Measurements from ENCODE around the gene SLC12A4. TPM values are rescaled to one million over a fixed set of nuclear protein-coding genes. Genes with fewer than 3 reads are reported as not detected.

SLC12A4 gene
- total and polyA plus RNA-seq, 2 of the 13 experiments (the other 11 are each of a cell fraction or from before 2014, with no cell fraction given) = 65.1 to 84.3 TPM

GRCh38 chr16:67926181-67926750 is 42.2 kb downstream of the SLC12A4 start:
- H3K79me2 ChIP-seq (ENCODE audit: insufficient read depth, low read length) = no peaks in the 10 kb centered on the region
- no peak overlapping the region for H2AFZ ChIP-seq (ENCODE audit: low read length)
- no peaks in the 10 kb centered on the region for H3K9me3 ChIP-seq (ENCODE audit: low read length)
- no peaks in the 10 kb centered on the region; the same call in 1 of the 2 replicates for H4K20me1 ChIP-seq (ENCODE audit: insufficient read depth, low read length)
- no peak overlapping the region for H3K4me2 ChIP-seq (ENCODE audit: low read depth, low read length)
- ChIA-PET CTCF (ENCODE audit: low intra/inter-chr PET ratio, low total read pairs) (interaction anchor here (1.5 to 5.5 kb wide), 2 partner anchors 42 to 110 kb away, joined by 9 to 63 read pairs; partner anchors contain the start of gene NRN1L), POLR2A (interaction anchor here (1.6 kb wide), 1 partner anchor 9 kb away, joined by 3 read pairs; no protein-coding TSS in a partner anchor)
- H3K4me3 ChIP-seq (replicated peaks in 1 of 3; ENCODE audit: insufficient read depth in 1 of 3, low read depth in 2 of 3, low read length in 3 of 3) = no peak overlapping the region
- DNase-seq (ENCODE audit: low spot score) = no peak
- 89% methylated on average over 10 of the region's 13 CpGs for WGBS (ENCODE audit: low lambda C conversion rate)
- no TSS peak for BruUV-seq (replicated peaks)
- FAIRE-seq = no peak
- ATAC-seq = peak; percentile 43
- in situ Hi-C loops (cut with HindIII; ENCODE audit: extremely low pct_ligation_motif_present, low pct_unique_long_range_greater_than_20kb) = loop anchor here (5.0 kb wide), 2 partner anchors 39 to 109 kb away; no protein-coding TSS in a partner anchor
- no peaks in the 10 kb centered on the region for H3K27me3 ChIP-seq (ENCODE audit: control insufficient read depth in 1 of 2, insufficient read depth in 2 of 2, low read length in 2 of 2)
- H3K4me1 ChIP-seq (ENCODE audit: insufficient read depth, low read length) = no peaks in the 10 kb centered on the region
- H3K9ac ChIP-seq (ENCODE audit: insufficient read depth, low read depth, low read length) = no peak overlapping the region
- H3K36me3 ChIP-seq (replicated peaks in 1 of 2; ENCODE audit: control insufficient read depth in 1 of 2, insufficient read depth in 2 of 2, low read length in 2 of 2) = peaks cover 27 to 37% of the 10 kb centered on the region in 2 experiments
- intact Hi-C loops (cut with micrococcal nuclease; ENCODE audit: unreplicated experiment) = loop anchor here (5.0 kb wide), 1 partner anchor 254 kb away; no protein-coding TSS in a partner anchor
- no peak overlapping the region for H3K27ac ChIP-seq (ENCODE audit: extremely low read length, insufficient read depth, low read length)
- no peak for TF ChIP-seq IRX3 (CRISPR knock-in tag; IDR thresholded peaks at IDR 0.05; ENCODE audit: borderline replicate concordance, low read depth)
- TF ChIP-seq, protein P1, sequence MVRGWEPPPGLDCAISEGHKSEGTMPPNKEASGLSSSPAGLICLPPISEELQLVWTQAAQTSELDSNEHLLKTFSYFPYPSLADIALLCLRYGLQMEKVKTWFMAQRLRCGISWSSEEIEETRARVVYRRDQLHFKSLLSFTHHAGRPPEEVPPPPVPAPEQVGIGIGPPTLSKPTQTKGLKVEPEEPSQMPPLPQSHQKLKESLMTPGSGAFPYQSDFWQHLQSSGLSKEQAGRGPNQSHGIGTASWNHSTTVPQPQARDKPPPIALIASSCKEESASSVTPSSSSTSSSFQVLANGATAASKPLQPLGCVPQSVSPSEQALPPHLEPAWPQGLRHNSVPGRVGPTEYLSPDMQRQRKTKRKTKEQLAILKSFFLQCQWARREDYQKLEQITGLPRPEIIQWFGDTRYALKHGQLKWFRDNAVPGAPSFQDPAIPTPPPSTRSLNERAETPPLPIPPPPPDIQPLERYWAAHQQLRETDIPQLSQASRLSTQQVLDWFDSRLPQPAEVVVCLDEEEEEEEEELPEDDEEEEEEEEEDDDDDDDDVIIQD (CRISPR knock-in tag; IDR thresholded peaks at IDR 0.05; ENCODE audit: low read depth) = no peak
- TF ChIP-seq GATAD2A (CRISPR knock-in tag; IDR thresholded peaks at IDR 0.05) = no peak
- no peak for TF ChIP-seq MLXIP (CRISPR knock-in tag; IDR thresholded peaks at IDR 0.05; ENCODE audit: borderline replicate concordance)
- no peak for TF ChIP-seq JUND (CRISPR knock-in tag; IDR thresholded peaks at IDR 0.05)
- no peak for TF ChIP-seq LCORL (IDR thresholded peaks at IDR 0.05)
- no peak for TF ChIP-seq LCORL (CRISPR knock-in tag; IDR thresholded peaks at IDR 0.05)
- TF ChIP-seq RCOR2 (CRISPR knock-in tag; IDR thresholded peaks at IDR 0.05) = no peak
- TF ChIP-seq TCF12 (IDR thresholded peaks at IDR 0.05) = no peak
- TF ChIP-seq TCF12 (CRISPR knock-in tag; IDR thresholded peaks at IDR 0.05) = no peak
- no peak for TF ChIP-seq ZNF530 (CRISPR knock-in tag; IDR thresholded peaks at IDR 0.05; ENCODE audit: low read depth)
- TF ChIP-seq, protein P2, sequence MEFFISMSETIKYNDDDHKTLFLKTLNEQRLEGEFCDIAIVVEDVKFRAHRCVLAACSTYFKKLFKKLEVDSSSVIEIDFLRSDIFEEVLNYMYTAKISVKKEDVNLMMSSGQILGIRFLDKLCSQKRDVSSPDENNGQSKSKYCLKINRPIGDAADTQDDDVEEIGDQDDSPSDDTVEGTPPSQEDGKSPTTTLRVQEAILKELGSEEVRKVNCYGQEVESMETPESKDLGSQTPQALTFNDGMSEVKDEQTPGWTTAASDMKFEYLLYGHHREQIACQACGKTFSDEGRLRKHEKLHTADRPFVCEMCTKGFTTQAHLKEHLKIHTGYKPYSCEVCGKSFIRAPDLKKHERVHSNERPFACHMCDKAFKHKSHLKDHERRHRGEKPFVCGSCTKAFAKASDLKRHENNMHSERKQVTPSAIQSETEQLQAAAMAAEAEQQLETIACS (CRISPR knock-in tag; IDR thresholded peaks at IDR 0.05) = no peak
- no peak for TF ChIP-seq ZNF296 (CRISPR knock-in tag; conservative IDR thresholded peaks at IDR 0.05)
- no peak for TF ChIP-seq NR2F2 (IDR thresholded peaks at IDR 0.05; ENCODE audit: borderline replicate concordance, low read depth)
- no peak for TF ChIP-seq SKI (IDR thresholded peaks at IDR 0.05; ENCODE audit: partially characterized antibody)
- no peak for TF ChIP-seq ZNF674 (CRISPR knock-in tag; IDR thresholded peaks at IDR 0.05; ENCODE audit: low read depth)
